H1 (cell line): Measurements from ENCODE around the gene PLCB2. TPM values are rescaled to one million over a fixed set of nuclear protein-coding genes. Genes with fewer than 3 reads are reported as not detected.

Experiments used
- CTBP2 ChIP-seq: IDR thresholded peaks from 2 replicates; pipeline ENCODE4 v1.7.0; 2011; ENCODE audit warnings: borderline replicate concordance, mild to moderate bottlenecking, moderate library complexity, mixed read lengths, low read length; ENCODE audit not compliant: insufficient read depth, insufficient read length
- GTF2F1 ChIP-seq: IDR thresholded peaks from 2 replicates; pipeline ENCODE4 v1.6.1; 2012; ENCODE audit warnings: low read depth, low read length, improper control_type of control experiment, borderline replicate concordance
- JUND ChIP-seq: IDR thresholded peaks from 2 replicates; pipeline ENCODE4 v1.6.1; 2011; ENCODE audit warnings: mild to moderate bottlenecking, improper control_type of control experiment, low read length
- SIX5 ChIP-seq: IDR thresholded peaks from 2 replicates; pipeline ENCODE4 v1.6.1; 2011; ENCODE audit warnings: mild to moderate bottlenecking, low read depth, low read length
- YY1 ChIP-seq: IDR thresholded peaks from 2 replicates; pipeline ENCODE4 v1.6.1; 2011; ENCODE audit warnings: low read depth, mild to moderate bottlenecking, low read length
- polyA plus RNA-seq, 7 experiments: library from polyadenylated mRNA; depleted of rRNA in 3 of 7; stranded (reverse) in 5 of 7; unstranded in 2 of 7; fragments of >200 nt in 5 of 7; fragments of 200-250 nt in 2 of 7; gene quantifications; 1 replicate in 5 of 7; 2 replicates in 1 of 7; 4 replicates in 1 of 7; pipeline versions ENCODE4 v1.2.1 to v1.2.3, GENCODE V29; 2011 to 2013; ENCODE audit warnings: missing spikeins in 2 of 7, mixed read lengths in 2 of 7
- total RNA-seq: library from RNA; stranded (reverse); fragmentation: NEBNext Ultra II Directional; extraction: Animal tissue kit (Norgen Biotek cat#: 25700); gene quantifications from 2 replicates; pipeline ENCODE4 v1.2.1, GENCODE V29; 2021
- TF ChIP-seq, protein P1 (sequence below): fragments of 300-600 bp; sonication (generic); IDR thresholded peaks from 2 replicates; pipeline ENCODE4 v1.7.1; 2012; ENCODE audit warnings: low read length, moderate library complexity, mild to moderate bottlenecking, inconsistent platforms; ENCODE audit not compliant: insufficient replicate concordance
- TF ChIP-seq, protein P2 (sequence below): IDR thresholded peaks from 2 replicates; pipeline ENCODE4 v1.6.1; 2011; ENCODE audit warnings: low read length, improper control_type of control experiment
- TF ChIP-seq, protein P3 (sequence below): IDR thresholded peaks from 2 replicates; pipeline ENCODE4 v1.6.1; 2012; ENCODE audit warnings: inconsistent platforms

PLCB2 gene
- total and polyA plus RNA-seq, 2 of the 8 experiments (the other 6 are each of a cell fraction or from before 2014, with no cell fraction given), result 7.2 to 8.4 TPM

DNA sequence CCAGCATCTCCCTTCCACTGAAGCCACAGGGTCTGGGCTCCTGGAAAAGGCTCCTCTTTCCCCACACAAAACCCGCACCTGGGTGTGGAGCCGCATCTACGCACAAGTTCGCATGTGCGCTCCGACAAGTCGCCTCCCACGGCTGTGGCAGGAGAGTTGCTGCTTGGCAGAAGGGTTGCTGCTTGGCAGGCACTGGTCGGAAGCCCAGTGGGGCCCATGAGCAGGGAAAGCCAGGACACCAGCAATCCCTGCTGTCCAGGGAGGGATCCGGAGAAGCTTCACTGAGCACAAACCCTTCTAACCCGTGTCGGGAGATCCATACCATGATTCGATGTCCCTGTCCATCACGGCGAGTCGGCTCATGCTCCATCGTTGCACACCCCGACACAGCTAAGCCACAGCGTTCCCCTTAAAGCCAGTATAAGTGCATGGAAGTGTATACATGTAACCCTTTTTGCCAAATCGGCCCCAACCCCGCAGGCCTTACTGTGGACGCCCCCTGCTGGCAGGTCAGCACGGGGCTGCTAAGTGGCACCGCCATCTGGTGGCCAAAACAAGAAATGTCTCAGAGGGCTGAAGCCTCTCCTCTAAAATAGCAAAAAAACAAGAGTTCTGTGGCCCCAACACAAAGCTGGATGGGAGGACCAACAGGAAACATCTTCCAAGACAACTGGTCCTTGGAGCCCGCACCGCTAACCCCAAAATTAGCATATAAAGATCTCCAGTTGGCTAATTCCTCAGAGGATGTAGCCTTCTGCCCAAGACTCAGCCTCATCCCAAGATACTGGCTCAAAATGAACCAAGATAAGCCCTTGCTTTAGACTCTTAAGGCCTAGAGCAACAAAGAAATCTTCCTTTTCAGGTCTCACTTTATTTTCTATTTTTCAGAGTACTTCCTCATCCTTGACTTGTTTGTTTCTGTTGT is 33.1 kb downstream of the PLCB2 start (continued):
- TF ChIP-seq, protein P1, sequence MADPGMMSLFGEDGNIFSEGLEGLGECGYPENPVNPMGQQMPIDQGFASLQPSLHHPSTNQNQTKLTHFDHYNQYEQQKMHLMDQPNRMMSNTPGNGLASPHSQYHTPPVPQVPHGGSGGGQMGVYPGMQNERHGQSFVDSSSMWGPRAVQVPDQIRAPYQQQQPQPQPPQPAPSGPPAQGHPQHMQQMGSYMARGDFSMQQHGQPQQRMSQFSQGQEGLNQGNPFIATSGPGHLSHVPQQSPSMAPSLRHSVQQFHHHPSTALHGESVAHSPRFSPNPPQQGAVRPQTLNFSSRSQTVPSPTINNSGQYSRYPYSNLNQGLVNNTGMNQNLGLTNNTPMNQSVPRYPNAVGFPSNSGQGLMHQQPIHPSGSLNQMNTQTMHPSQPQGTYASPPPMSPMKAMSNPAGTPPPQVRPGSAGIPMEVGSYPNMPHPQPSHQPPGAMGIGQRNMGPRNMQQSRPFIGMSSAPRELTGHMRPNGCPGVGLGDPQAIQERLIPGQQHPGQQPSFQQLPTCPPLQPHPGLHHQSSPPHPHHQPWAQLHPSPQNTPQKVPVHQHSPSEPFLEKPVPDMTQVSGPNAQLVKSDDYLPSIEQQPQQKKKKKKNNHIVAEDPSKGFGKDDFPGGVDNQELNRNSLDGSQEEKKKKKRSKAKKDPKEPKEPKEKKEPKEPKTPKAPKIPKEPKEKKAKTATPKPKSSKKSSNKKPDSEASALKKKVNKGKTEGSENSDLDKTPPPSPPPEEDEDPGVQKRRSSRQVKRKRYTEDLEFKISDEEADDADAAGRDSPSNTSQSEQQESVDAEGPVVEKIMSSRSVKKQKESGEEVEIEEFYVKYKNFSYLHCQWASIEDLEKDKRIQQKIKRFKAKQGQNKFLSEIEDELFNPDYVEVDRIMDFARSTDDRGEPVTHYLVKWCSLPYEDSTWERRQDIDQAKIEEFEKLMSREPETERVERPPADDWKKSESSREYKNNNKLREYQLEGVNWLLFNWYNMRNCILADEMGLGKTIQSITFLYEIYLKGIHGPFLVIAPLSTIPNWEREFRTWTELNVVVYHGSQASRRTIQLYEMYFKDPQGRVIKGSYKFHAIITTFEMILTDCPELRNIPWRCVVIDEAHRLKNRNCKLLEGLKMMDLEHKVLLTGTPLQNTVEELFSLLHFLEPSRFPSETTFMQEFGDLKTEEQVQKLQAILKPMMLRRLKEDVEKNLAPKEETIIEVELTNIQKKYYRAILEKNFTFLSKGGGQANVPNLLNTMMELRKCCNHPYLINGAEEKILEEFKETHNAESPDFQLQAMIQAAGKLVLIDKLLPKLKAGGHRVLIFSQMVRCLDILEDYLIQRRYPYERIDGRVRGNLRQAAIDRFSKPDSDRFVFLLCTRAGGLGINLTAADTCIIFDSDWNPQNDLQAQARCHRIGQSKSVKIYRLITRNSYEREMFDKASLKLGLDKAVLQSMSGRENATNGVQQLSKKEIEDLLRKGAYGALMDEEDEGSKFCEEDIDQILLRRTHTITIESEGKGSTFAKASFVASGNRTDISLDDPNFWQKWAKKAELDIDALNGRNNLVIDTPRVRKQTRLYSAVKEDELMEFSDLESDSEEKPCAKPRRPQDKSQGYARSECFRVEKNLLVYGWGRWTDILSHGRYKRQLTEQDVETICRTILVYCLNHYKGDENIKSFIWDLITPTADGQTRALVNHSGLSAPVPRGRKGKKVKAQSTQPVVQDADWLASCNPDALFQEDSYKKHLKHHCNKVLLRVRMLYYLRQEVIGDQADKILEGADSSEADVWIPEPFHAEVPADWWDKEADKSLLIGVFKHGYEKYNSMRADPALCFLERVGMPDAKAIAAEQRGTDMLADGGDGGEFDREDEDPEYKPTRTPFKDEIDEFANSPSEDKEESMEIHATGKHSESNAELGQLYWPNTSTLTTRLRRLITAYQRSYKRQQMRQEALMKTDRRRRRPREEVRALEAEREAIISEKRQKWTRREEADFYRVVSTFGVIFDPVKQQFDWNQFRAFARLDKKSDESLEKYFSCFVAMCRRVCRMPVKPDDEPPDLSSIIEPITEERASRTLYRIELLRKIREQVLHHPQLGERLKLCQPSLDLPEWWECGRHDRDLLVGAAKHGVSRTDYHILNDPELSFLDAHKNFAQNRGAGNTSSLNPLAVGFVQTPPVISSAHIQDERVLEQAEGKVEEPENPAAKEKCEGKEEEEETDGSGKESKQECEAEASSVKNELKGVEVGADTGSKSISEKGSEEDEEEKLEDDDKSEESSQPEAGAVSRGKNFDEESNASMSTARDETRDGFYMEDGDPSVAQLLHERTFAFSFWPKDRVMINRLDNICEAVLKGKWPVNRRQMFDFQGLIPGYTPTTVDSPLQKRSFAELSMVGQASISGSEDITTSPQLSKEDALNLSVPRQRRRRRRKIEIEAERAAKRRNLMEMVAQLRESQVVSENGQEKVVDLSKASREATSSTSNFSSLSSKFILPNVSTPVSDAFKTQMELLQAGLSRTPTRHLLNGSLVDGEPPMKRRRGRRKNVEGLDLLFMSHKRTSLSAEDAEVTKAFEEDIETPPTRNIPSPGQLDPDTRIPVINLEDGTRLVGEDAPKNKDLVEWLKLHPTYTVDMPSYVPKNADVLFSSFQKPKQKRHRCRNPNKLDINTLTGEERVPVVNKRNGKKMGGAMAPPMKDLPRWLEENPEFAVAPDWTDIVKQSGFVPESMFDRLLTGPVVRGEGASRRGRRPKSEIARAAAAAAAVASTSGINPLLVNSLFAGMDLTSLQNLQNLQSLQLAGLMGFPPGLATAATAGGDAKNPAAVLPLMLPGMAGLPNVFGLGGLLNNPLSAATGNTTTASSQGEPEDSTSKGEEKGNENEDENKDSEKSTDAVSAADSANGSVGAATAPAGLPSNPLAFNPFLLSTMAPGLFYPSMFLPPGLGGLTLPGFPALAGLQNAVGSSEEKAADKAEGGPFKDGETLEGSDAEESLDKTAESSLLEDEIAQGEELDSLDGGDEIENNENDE, result no peak
- TF ChIP-seq CTBP2, result no peak
- TF ChIP-seq, protein P2, sequence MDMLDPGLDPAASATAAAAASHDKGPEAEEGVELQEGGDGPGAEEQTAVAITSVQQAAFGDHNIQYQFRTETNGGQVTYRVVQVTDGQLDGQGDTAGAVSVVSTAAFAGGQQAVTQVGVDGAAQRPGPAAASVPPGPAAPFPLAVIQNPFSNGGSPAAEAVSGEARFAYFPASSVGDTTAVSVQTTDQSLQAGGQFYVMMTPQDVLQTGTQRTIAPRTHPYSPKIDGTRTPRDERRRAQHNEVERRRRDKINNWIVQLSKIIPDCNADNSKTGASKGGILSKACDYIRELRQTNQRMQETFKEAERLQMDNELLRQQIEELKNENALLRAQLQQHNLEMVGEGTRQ, result no peak
- TF ChIP-seq JUND, result peak; percentile 76; the same call in 1 of the 2 replicates
- no peak for TF ChIP-seq SIX5
- no peak for TF ChIP-seq GTF2F1
- TF ChIP-seq, protein P3, sequence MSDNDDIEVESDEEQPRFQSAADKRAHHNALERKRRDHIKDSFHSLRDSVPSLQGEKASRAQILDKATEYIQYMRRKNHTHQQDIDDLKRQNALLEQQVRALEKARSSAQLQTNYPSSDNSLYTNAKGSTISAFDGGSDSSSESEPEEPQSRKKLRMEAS, result peak; percentile 41; the same call in 1 of the 2 replicates
- TF ChIP-seq YY1, result 0 out of 2 replicates have a peak, but pooled peaks have one; percentile 62
